OCI-LY1 (cell line): Measurements from ENCODE around the gene TMCC1.

Experiments used
- H2AFZ ChIP-seq: fragments of 200-600 bp; sonication (generic), shearing (Covaris generic); 2 replicates; pipeline ENCODE4 v1.6.0; 2014; ENCODE audit warnings: antibody characterized with exemption, mild to moderate bottlenecking, low read length
- H3F3A ChIP-seq: fragments of 200-600 bp; sonication (generic), shearing (Covaris generic); 2 replicates; pipeline ENCODE4 v1.6.0; 2014; ENCODE audit warnings: mild to moderate bottlenecking, antibody characterized with exemption, low read length, moderate library complexity; ENCODE audit not compliant: insufficient read depth
- H3K27ac ChIP-seq: fragments of 200-600 bp; sonication (generic); 2 replicates; pipeline ENCODE4 v1.5.1; 2014; ENCODE audit warnings: low read length, mixed run types, mild to moderate bottlenecking, low read depth; ENCODE audit not compliant: poor library complexity, severe bottlenecking
- H3K27me3 ChIP-seq: fragments of 200-600 bp; sonication (generic); 2 replicates; pipeline ENCODE4 v1.6.0; 2014; ENCODE audit warnings: antibody characterized with exemption, mild to moderate bottlenecking, low read length, moderate library complexity; ENCODE audit not compliant: insufficient read depth
- H3K36me3 ChIP-seq: fragments of 200-600 bp; sonication (generic); 2 replicates; pipeline ENCODE4 v1.6.1; 2014; ENCODE audit warnings: mild to moderate bottlenecking, antibody characterized with exemption, low read length, moderate library complexity, mixed read lengths; ENCODE audit not compliant: insufficient read depth
- H3K4me1 ChIP-seq: fragments of 200-600 bp; sonication (generic); 2 replicates; pipeline ENCODE4 v1.5.1; 2014; ENCODE audit warnings: mild to moderate bottlenecking, low read length, moderate library complexity; ENCODE audit not compliant: insufficient read depth, severe bottlenecking
- H3K4me2 ChIP-seq: fragments of 200-600 bp; sonication (generic), shearing (Covaris generic); 2 replicates; pipeline ENCODE4 v1.6.1; 2014; ENCODE audit warnings: low read length
- H3K4me3 ChIP-seq: fragments of 200-600 bp; sonication (generic); 2 replicates; pipeline ENCODE4 v1.5.1; 2014; ENCODE audit warnings: low read length, low read depth, mild to moderate bottlenecking, mixed read lengths; ENCODE audit not compliant: poor library complexity, severe bottlenecking
- H3K79me2 ChIP-seq: fragments of 200-600 bp; shearing (Covaris generic); 2 replicates; pipeline ENCODE4 v1.6.1; 2016; ENCODE audit warnings: mixed run types, low read length, mixed read lengths; ENCODE audit not compliant: insufficient read depth
- H3K9ac ChIP-seq: fragments of 200-600 bp; sonication (generic), shearing (Covaris generic); 2 replicates; pipeline ENCODE4 v1.6.1; 2014; ENCODE audit warnings: mild to moderate bottlenecking, low read length, mixed read lengths
- H3K9me2 ChIP-seq: fragments of 200-600 bp; sonication (generic), shearing (Covaris generic); 2 replicates; pipeline ENCODE4 v1.6.1; 2014; ENCODE audit warnings: low read depth, mild to moderate bottlenecking, low read length, mixed read lengths
- H3K9me3 ChIP-seq: fragments of 200-600 bp; shearing (Covaris generic); 2 replicates; pipeline ENCODE4 v1.6.1; 2014; ENCODE audit warnings: low read length, mixed read lengths
- H4K20me1 ChIP-seq: fragments of 200-600 bp; sonication (generic), shearing (Covaris generic); 2 replicates; pipeline ENCODE4 v1.6.0; 2016; ENCODE audit warnings: mild to moderate bottlenecking, low read length; ENCODE audit not compliant: insufficient read depth
- EZH2 ChIP-seq: fragments of 200-600 bp; sonication (generic), shearing (Covaris generic); IDR thresholded peaks from 2 replicates; pipeline ENCODE4 v1.8.0; 2017; ENCODE audit warnings: borderline replicate concordance, mixed run types, mild to moderate bottlenecking, antibody characterized with exemption, low read length, moderate library complexity, mixed read lengths
- TF ChIP-seq, protein P1 (sequence below): fragments of 200-600 bp; sonication (generic), shearing (Covaris generic); IDR thresholded peaks from 2 replicates; pipeline ENCODE4 v1.5.1; 2017; ENCODE audit warnings: mild to moderate bottlenecking, antibody characterized with exemption, low read length, moderate library complexity, mixed read lengths

The TMCC1 gene

DNA sequence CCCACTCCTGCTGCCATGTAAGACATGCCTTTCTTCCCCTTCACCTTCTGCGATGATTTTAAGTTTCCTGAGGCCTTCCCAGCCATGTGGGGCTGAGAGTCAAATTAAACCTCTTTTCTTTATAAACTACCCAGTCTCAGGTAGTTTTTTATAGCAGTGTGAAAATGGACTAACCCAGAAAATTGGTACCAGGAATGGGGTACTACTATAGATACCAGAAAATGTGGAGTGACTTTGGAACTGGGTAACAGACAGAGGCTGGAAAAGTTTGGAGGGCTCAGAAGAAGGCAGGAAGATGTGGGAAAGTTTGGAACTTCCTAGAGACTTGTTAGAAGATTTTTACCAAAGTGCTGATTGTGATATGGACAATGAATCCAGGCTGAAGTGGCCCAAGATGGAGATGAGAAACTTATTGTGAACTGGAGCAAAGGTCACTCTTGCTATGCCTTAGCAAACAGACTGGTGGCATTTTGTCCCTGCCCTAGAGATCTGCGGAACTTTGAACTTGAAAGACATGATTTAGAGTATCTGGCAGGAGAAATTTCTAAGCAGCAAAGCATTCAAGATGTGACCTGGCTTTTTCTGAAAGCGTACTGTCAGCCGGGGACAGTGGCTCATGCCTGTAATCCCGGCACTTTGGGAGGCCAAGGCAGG is 52.7 kb downstream of the TMCC1 start:
- Histone ChIP-seq H3K27me3 (no peaks in the 10 kb centered on the region), H3K79me2 (peaks cover 6% of the 10 kb centered on the region; the same call in 1 of the 2 replicates), H3K4me2 (no peak overlapping the region), H3K9me3 (peaks cover 11% of the 10 kb centered on the region), H4K20me1 (no peaks in the 10 kb centered on the region), H3K9ac (no peak overlapping the region), H2AFZ (no peak overlapping the region), H3K4me1 (no peaks in the 10 kb centered on the region), H3F3A (no peaks in the 10 kb centered on the region), H3K9me2 (no peaks in the 10 kb centered on the region), H3K4me3 (no peak overlapping the region), H3K27ac (no peak overlapping the region), H3K36me3 (peaks cover 43% of the 10 kb centered on the region)
- TF ChIP-seq EZH2, result no peak
- TF ChIP-seq, protein P1, sequence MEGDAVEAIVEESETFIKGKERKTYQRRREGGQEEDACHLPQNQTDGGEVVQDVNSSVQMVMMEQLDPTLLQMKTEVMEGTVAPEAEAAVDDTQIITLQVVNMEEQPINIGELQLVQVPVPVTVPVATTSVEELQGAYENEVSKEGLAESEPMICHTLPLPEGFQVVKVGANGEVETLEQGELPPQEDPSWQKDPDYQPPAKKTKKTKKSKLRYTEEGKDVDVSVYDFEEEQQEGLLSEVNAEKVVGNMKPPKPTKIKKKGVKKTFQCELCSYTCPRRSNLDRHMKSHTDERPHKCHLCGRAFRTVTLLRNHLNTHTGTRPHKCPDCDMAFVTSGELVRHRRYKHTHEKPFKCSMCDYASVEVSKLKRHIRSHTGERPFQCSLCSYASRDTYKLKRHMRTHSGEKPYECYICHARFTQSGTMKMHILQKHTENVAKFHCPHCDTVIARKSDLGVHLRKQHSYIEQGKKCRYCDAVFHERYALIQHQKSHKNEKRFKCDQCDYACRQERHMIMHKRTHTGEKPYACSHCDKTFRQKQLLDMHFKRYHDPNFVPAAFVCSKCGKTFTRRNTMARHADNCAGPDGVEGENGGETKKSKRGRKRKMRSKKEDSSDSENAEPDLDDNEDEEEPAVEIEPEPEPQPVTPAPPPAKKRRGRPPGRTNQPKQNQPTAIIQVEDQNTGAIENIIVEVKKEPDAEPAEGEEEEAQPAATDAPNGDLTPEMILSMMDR, result no peak

DNA sequence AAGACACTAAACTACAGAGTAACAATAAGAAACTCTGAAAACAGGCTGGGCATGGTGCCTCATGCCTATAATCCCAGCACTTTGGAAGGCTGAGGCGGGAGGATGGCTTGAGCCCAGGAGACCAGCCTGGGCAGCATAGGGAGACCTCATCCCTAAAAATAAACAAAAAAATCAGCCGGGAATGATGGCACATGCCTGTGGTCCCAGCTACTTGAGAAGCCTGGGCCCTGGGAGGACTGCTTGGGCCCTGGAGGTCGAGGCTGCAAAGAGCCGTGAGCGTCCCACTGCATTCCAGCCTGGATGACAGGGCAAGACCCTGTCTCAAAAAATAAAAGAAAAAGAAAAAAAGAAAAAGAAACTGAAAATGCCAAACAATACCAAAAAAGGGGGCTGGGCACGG is 55.4 kb downstream of the TMCC1 start:
- Histone ChIP-seq H3K4me2 (no peak overlapping the region), H3K79me2 (peaks cover 3% of the 10 kb centered on the region; the same call in 1 of the 2 replicates), H2AFZ (no peak overlapping the region), H3K4me3 (no peak overlapping the region), H3K4me1 (no peaks in the 10 kb centered on the region), H3K36me3 (peaks cover 32% of the 10 kb centered on the region), H3F3A (no peaks in the 10 kb centered on the region), H3K27me3 (no peaks in the 10 kb centered on the region), H3K9me3 (peaks cover 3% of the 10 kb centered on the region; the same call in 1 of the 2 replicates), H3K9ac (no peak overlapping the region), H4K20me1 (no peaks in the 10 kb centered on the region), H3K9me2 (no peaks in the 10 kb centered on the region), H3K27ac (no peak overlapping the region)
- no peak for TF ChIP-seq EZH2

DNA sequence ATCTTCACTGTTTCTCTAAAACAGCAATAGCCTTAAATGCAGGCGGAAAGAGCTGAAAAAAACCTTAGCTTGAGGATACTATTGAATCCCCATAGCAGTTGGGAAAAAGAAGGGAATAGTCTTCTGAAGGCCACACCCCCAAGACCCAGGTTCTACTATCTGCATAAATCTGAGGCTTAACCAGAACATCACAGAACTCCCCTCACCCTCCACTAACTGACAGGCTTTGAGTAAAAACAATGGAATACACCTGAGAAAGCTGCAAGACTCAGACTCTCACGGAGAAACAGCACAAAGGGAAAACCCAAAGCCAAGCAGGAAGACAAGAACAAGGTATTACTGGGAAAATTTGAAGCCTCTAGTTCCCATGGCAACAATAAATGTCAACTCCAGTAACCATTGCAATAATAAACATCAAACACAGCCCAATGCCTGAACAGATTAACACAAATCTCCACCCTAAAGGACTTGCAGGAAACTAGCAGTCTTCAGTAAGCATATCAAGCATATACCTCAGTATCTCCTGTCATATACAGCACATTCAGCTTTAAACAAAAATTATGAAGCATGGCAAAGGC is 56.4 kb downstream of the TMCC1 start:
- Histone ChIP-seq H3K27ac (no peak overlapping the region), H3K4me3 (no peak overlapping the region), H3K27me3 (no peaks in the 10 kb centered on the region), H3F3A (no peaks in the 10 kb centered on the region), H3K4me2 (no peak overlapping the region), H3K9me3 (peaks cover 3% of the 10 kb centered on the region; the same call in 1 of the 2 replicates), H4K20me1 (no peaks in the 10 kb centered on the region), H3K9ac (no peak overlapping the region), H2AFZ (no peak overlapping the region), H3K36me3 (peaks cover 26% of the 10 kb centered on the region), H3K9me2 (no peaks in the 10 kb centered on the region), H3K79me2 (peaks cover 3% of the 10 kb centered on the region; the same call in 1 of the 2 replicates), H3K4me1 (no peaks in the 10 kb centered on the region)
- TF ChIP-seq, protein P1, result no peak
- TF ChIP-seq EZH2, result no peak
